ENCODE data around the gene SFXN5. TPM values are rescaled to one million over a fixed set of nuclear protein-coding genes. Genes with fewer than 3 reads are reported as not detected.

SFXN5 gene
- total and polyA plus RNA-seq, 3 donors from 2014 or later = 24.0 to 32.2 (median 25.4) TPM

- Histone ChIP-seq H3K9me3 (no peaks in the 10 kb centered on the region), H3K36me3 (ENCODE audit: low read depth, missing control alignments) (no peaks in the 10 kb centered on the region), H3K4me1 (peaks cover 31% of the 10 kb centered on the region), H3K4me3 (peak overlapping the region; percentile 12 to 46), H3K27me3 (peaks cover 16% of the 10 kb centered on the region), H3K27ac (no peak overlapping the region)
- intact Hi-C loops (cut with DNase I; ENCODE audit: low total_unique reads) = no loop called here
- TF ChIP-seq POLR2A (IDR thresholded peaks at IDR 0.05) (no peak), CTCF (IDR thresholded peaks at IDR 0.05) (no peak)
- WGBS, 2 donors = 10% methylated on average over 30 to 48 of the region's 48 CpGs
- DNase-seq = peak; percentile 9
These were observed 151.8 kb downstream of the SFXN5 start for GRCh38 chr2:72919414-72920317.

GRCh38 chr2:72917877-72918553 lies 153.5 kb downstream of the SFXN5 start:
- H3K4me1 ChIP-seq = peaks cover 25% of the 10 kb centered on the region
- H3K36me3 ChIP-seq (ENCODE audit: low read depth, missing control alignments) = no peaks in the 10 kb centered on the region
- peak overlapping the region; percentile 25 to 36 for H3K4me3 ChIP-seq
- intact Hi-C loops (cut with DNase I; ENCODE audit: low total_unique reads) = no loop called here
- TF ChIP-seq CTCF (IDR thresholded peaks at IDR 0.05) (no peak), POLR2A (IDR thresholded peaks at IDR 0.05) (no peak)
- H3K27me3 ChIP-seq = peaks cover 16% of the 10 kb centered on the region
- no peaks in the 10 kb centered on the region for H3K9me3 ChIP-seq
- peak; percentile 18 for DNase-seq
- WGBS, 2 donors = 0 to 2% methylated on average over 11 to 54 of the region's 89 CpGs
- H3K27ac ChIP-seq = no peak overlapping the region

GRCh38 chr2:72917138-72917876 lies 154.2 kb downstream of the SFXN5 start, which contains the start of gene EMX1:
Gene EMX1 (plus strand): TSS chr2:72917519. CDS start chr2:72917853, 334 bp downstream.
- intact Hi-C loops (cut with DNase I; ENCODE audit: low total_unique reads) = no loop called here
- no peak for TF ChIP-seq CTCF (IDR thresholded peaks at IDR 0.05)
- peak; percentile 73 for DNase-seq
- Histone ChIP-seq H3K27ac (no peak within 1 kb of the TSS), H3K36me3 (ENCODE audit: low read depth, missing control alignments) (no peaks in the 10 kb centered on the region), H3K4me3 (peak within 1 kb of the TSS; percentile 25 to 36), H3K4me1 (peaks cover 25% of the 10 kb centered on the region), H3K27me3 (peaks cover 16% of the 10 kb centered on the region), H3K9me3 (no peaks in the 10 kb centered on the region)
- 1 to 12% methylated on average over 3 to 78 of the region's 82 CpGs for WGBS, 2 donors

- intact Hi-C loops (cut with DNase I; ENCODE audit: low total_unique reads) = no loop called here
- WGBS, 2 donors = 0 to 2% methylated on average over 6 to 21 of the region's 29 CpGs
- Histone ChIP-seq H3K36me3 (ENCODE audit: low read depth, missing control alignments) (no peaks in the 10 kb centered on the region), H3K27me3 (peaks cover 16% of the 10 kb centered on the region), H3K4me1 (peaks cover 25% of the 10 kb centered on the region), H3K27ac (no peak overlapping the region), H3K9me3 (no peaks in the 10 kb centered on the region), H3K4me3 (peak overlapping the region; percentile 25 to 36)
- TF ChIP-seq CTCF (IDR thresholded peaks at IDR 0.05) (no peak), POLR2A (IDR thresholded peaks at IDR 0.05) (no peak)
- DNase-seq = peak; percentile 14
These were observed 154.8 kb downstream of the SFXN5 start for GRCh38 chr2:72916743-72917137.

Measured in testis (tissue), 3 donors.